DOHH2 (cell line): ENCODE results near the gene PIKFYVE.

Experiments
- H3F3A ChIP-seq: fragments of 200-600 bp; sonication (generic), shearing (Covaris generic); 2 replicates; pipeline ENCODE4 v1.6.0; 2016; ENCODE audit warnings: antibody characterized with exemption, mild to moderate bottlenecking; ENCODE audit not compliant: control insufficient read depth, insufficient read depth
- H3K27ac ChIP-seq: fragments of 200-600 bp; sonication (generic); 2 replicates; pipeline ENCODE4 v1.5.1; 2014; ENCODE audit warnings: low read depth, mild to moderate bottlenecking, low read length, moderate library complexity
- H3K27me3 ChIP-seq: fragments of 200-600 bp; sonication (generic); 2 replicates; pipeline ENCODE4 v1.6.1; 2014; ENCODE audit warnings: mild to moderate bottlenecking, low read length, mixed read lengths; ENCODE audit not compliant: control insufficient read depth
- H3K36me3 ChIP-seq: fragments of 200-600 bp; sonication (generic); 2 replicates; pipeline ENCODE4 v1.6.1; 2014; ENCODE audit warnings: mild to moderate bottlenecking, low read length, moderate library complexity, mixed read lengths; ENCODE audit not compliant: control insufficient read depth
- H3K4me1 ChIP-seq: fragments of 200-600 bp; sonication (generic); 2 replicates; pipeline ENCODE4 v1.6.1; 2014; ENCODE audit warnings: mild to moderate bottlenecking, low read length, mixed read lengths; ENCODE audit not compliant: control insufficient read depth
- H3K4me2 ChIP-seq: fragments of 200-600 bp; sonication (generic); 2 replicates; pipeline ENCODE4 v1.6.0; 2014; ENCODE audit warnings: mild to moderate bottlenecking, low read length, moderate library complexity
- H3K4me3 ChIP-seq: fragments of 200-600 bp; sonication (generic); 2 replicates; pipeline ENCODE4 v1.5.1; 2014; ENCODE audit warnings: mild to moderate bottlenecking, low read length, mixed read lengths
- H3K79me2 ChIP-seq: fragments of 200-600 bp; sonication (generic); 2 replicates; pipeline ENCODE4 v1.6.1; 2014; ENCODE audit warnings: mild to moderate bottlenecking, low read length, mixed read lengths; ENCODE audit not compliant: control insufficient read depth
- H3K9me2 ChIP-seq: fragments of 200-600 bp; sonication (generic); replicated peaks from 2 replicates; pipeline ENCODE4 v1.6.1; 2014; ENCODE audit warnings: mild to moderate bottlenecking, low read length, mixed read lengths; ENCODE audit not compliant: control insufficient read depth
- H3K9me3 ChIP-seq: fragments of 200-600 bp; sonication (generic); 2 replicates; pipeline ENCODE4 v1.6.1; 2014; ENCODE audit warnings: antibody characterized with exemption, low read length, mixed read lengths; ENCODE audit not compliant: control insufficient read depth, insufficient read depth
- H4K20me1 ChIP-seq: fragments of 200-600 bp; sonication (generic); 2 replicates; pipeline ENCODE4 v1.6.0; 2014; ENCODE audit warnings: low read depth, mild to moderate bottlenecking, antibody characterized with exemption, low read length, moderate library complexity; ENCODE audit not compliant: control insufficient read depth, insufficient read depth
- CTCF ChIP-seq: fragments of 200-600 bp; sonication (generic); IDR thresholded peaks from one replicate; pipeline ENCODE4 v1.5.1; 2014; ENCODE audit warnings: antibody characterized with exemption, mild to moderate bottlenecking, low read depth, low read length; ENCODE audit not compliant: poor library complexity, severe bottlenecking
- EZH2phosphoT487 ChIP-seq: fragments of 200-600 bp; sonication (generic); IDR thresholded peaks from 2 replicates; pipeline ENCODE4 v1.6.1; 2017; ENCODE audit warnings: borderline replicate concordance, mild to moderate bottlenecking, antibody characterized with exemption, low read length, moderate library complexity, mixed read lengths

Gene PIKFYVE

GRCh38 chr2:208252716-208253492, 13.2 kb upstream of the PIKFYVE start:
- H3K4me2 ChIP-seq = peak overlapping the region; percentile 90
- H3K36me3 ChIP-seq = peaks cover 66% of the 10 kb centered on the region
- no peak overlapping the region for H3K27ac ChIP-seq
- no peaks in the 10 kb centered on the region for H3K9me2 ChIP-seq
- H3K79me2 ChIP-seq = peaks cover 38% of the 10 kb centered on the region
- TF ChIP-seq CTCF (no peak), EZH2phosphoT487 (no peak)
- H3K9me3 ChIP-seq = no peaks in the 10 kb centered on the region
- no peaks in the 10 kb centered on the region for H4K20me1 ChIP-seq
- H3K27me3 ChIP-seq = no peaks in the 10 kb centered on the region
- peaks cover 11% of the 10 kb centered on the region; the same call in 1 of the 2 replicates for H3F3A ChIP-seq
- peak overlapping the region; percentile 99 for H3K4me3 ChIP-seq
- H3K4me1 ChIP-seq = peaks cover 44% of the 10 kb centered on the region

- H3F3A ChIP-seq = peaks cover 11% of the 10 kb centered on the region; the same call in 1 of the 2 replicates
- H3K27ac ChIP-seq = peak overlapping the region; percentile 85; the same call in 1 of the 2 replicates
- H3K4me1 ChIP-seq = peaks cover 44% of the 10 kb centered on the region
- peak overlapping the region; percentile 90 for H3K4me2 ChIP-seq
- TF ChIP-seq CTCF (no peak), EZH2phosphoT487 (no peak)
- no peaks in the 10 kb centered on the region for H3K9me3 ChIP-seq
- peak overlapping the region; percentile 99 for H3K4me3 ChIP-seq
- no peaks in the 10 kb centered on the region for H3K27me3 ChIP-seq
- peaks cover 58% of the 10 kb centered on the region for H3K36me3 ChIP-seq
- H3K9me2 ChIP-seq = no peaks in the 10 kb centered on the region
- H4K20me1 ChIP-seq = no peaks in the 10 kb centered on the region
- peaks cover 38% of the 10 kb centered on the region for H3K79me2 ChIP-seq
Observed at GRCh38 chr2:208253600-208254117, 12.4 kb upstream of the PIKFYVE start.

- peaks cover 38% of the 10 kb centered on the region for H3K79me2 ChIP-seq
- H3K9me2 ChIP-seq = no peaks in the 10 kb centered on the region
- no peaks in the 10 kb centered on the region for H3K9me3 ChIP-seq
- peaks cover 11% of the 10 kb centered on the region; the same call in 1 of the 2 replicates for H3F3A ChIP-seq
- TF ChIP-seq CTCF = peak; percentile 85
- no peak for TF ChIP-seq EZH2phosphoT487
- peaks cover 52% of the 10 kb centered on the region for H3K36me3 ChIP-seq
- H3K27ac ChIP-seq = peak overlapping the region; percentile 85
- no peaks in the 10 kb centered on the region for H3K27me3 ChIP-seq
- no peaks in the 10 kb centered on the region for H4K20me1 ChIP-seq
- peak overlapping the region; percentile 99 for H3K4me3 ChIP-seq
- H3K4me2 ChIP-seq = peak overlapping the region; percentile 90
- H3K4me1 ChIP-seq = peaks cover 44% of the 10 kb centered on the region
Observed at GRCh38 chr2:208254118-208254870, 11.8 kb upstream of the PIKFYVE start.
